OCI-LY1 (cell line): ENCODE measurements around the gene HAO2.

Source experiments
- H2AFZ ChIP-seq: fragments of 200-600 bp; sonication (generic), shearing (Covaris generic); 2 replicates; pipeline ENCODE4 v1.6.0; 2014; ENCODE audit warnings: antibody characterized with exemption, mild to moderate bottlenecking, low read length
- H3F3A ChIP-seq: fragments of 200-600 bp; sonication (generic), shearing (Covaris generic); 2 replicates; pipeline ENCODE4 v1.6.0; 2014; ENCODE audit warnings: mild to moderate bottlenecking, antibody characterized with exemption, low read length, moderate library complexity; ENCODE audit not compliant: insufficient read depth
- H3K27ac ChIP-seq: fragments of 200-600 bp; sonication (generic); 2 replicates; pipeline ENCODE4 v1.5.1; 2014; ENCODE audit warnings: low read length, mixed run types, mild to moderate bottlenecking, low read depth; ENCODE audit not compliant: poor library complexity, severe bottlenecking
- H3K27me3 ChIP-seq: fragments of 200-600 bp; sonication (generic); 2 replicates; pipeline ENCODE4 v1.6.0; 2014; ENCODE audit warnings: antibody characterized with exemption, mild to moderate bottlenecking, low read length, moderate library complexity; ENCODE audit not compliant: insufficient read depth
- H3K36me3 ChIP-seq: fragments of 200-600 bp; sonication (generic); 2 replicates; pipeline ENCODE4 v1.6.1; 2014; ENCODE audit warnings: mild to moderate bottlenecking, antibody characterized with exemption, low read length, moderate library complexity, mixed read lengths; ENCODE audit not compliant: insufficient read depth
- H3K4me1 ChIP-seq: fragments of 200-600 bp; sonication (generic); 2 replicates; pipeline ENCODE4 v1.5.1; 2014; ENCODE audit warnings: mild to moderate bottlenecking, low read length, moderate library complexity; ENCODE audit not compliant: insufficient read depth, severe bottlenecking
- H3K4me2 ChIP-seq: fragments of 200-600 bp; sonication (generic), shearing (Covaris generic); 2 replicates; pipeline ENCODE4 v1.6.1; 2014; ENCODE audit warnings: low read length
- H3K4me3 ChIP-seq: fragments of 200-600 bp; sonication (generic); 2 replicates; pipeline ENCODE4 v1.5.1; 2014; ENCODE audit warnings: low read length, low read depth, mild to moderate bottlenecking, mixed read lengths; ENCODE audit not compliant: poor library complexity, severe bottlenecking
- H3K79me2 ChIP-seq: fragments of 200-600 bp; shearing (Covaris generic); 2 replicates; pipeline ENCODE4 v1.6.1; 2016; ENCODE audit warnings: mixed run types, low read length, mixed read lengths; ENCODE audit not compliant: insufficient read depth
- H3K9ac ChIP-seq: fragments of 200-600 bp; sonication (generic), shearing (Covaris generic); 2 replicates; pipeline ENCODE4 v1.6.1; 2014; ENCODE audit warnings: mild to moderate bottlenecking, low read length, mixed read lengths
- H3K9me2 ChIP-seq: fragments of 200-600 bp; sonication (generic), shearing (Covaris generic); 2 replicates; pipeline ENCODE4 v1.6.1; 2014; ENCODE audit warnings: low read depth, mild to moderate bottlenecking, low read length, mixed read lengths
- H3K9me3 ChIP-seq: fragments of 200-600 bp; shearing (Covaris generic); 2 replicates; pipeline ENCODE4 v1.6.1; 2014; ENCODE audit warnings: low read length, mixed read lengths
- H4K20me1 ChIP-seq: fragments of 200-600 bp; sonication (generic), shearing (Covaris generic); 2 replicates; pipeline ENCODE4 v1.6.0; 2016; ENCODE audit warnings: mild to moderate bottlenecking, low read length; ENCODE audit not compliant: insufficient read depth
- CTCF ChIP-seq: fragments of 200-600 bp; sonication (generic), shearing (Covaris generic); IDR thresholded peaks from 2 replicates; pipeline ENCODE4 v1.5.1; 2017; ENCODE audit warnings: mild to moderate bottlenecking, antibody characterized with exemption, low read length, moderate library complexity, mixed read lengths
- EZH2 ChIP-seq: fragments of 200-600 bp; sonication (generic), shearing (Covaris generic); IDR thresholded peaks from 2 replicates; pipeline ENCODE4 v1.8.0; 2017; ENCODE audit warnings: borderline replicate concordance, mixed run types, mild to moderate bottlenecking, antibody characterized with exemption, low read length, moderate library complexity, mixed read lengths

The HAO2 gene

GRCh38 chr1:119420638-119421037 lies 52.1 kb downstream of the HAO2 start:
- Histone ChIP-seq H2AFZ (no peak overlapping the region), H3K36me3 (no peaks in the 10 kb centered on the region), H3K9ac (no peak overlapping the region), H3K4me1 (no peaks in the 10 kb centered on the region), H4K20me1 (no peaks in the 10 kb centered on the region), H3K4me2 (no peak overlapping the region), H3K4me3 (no peak overlapping the region), H3F3A (no peaks in the 10 kb centered on the region), H3K9me3 (no peaks in the 10 kb centered on the region), H3K79me2 (no peaks in the 10 kb centered on the region), H3K9me2 (no peaks in the 10 kb centered on the region), H3K27me3 (0 out of 2 replicates have a peak, but pooled peaks cover 3% of the 10 kb centered on the region), H3K27ac (no peak overlapping the region)
- TF ChIP-seq EZH2, result no peak
- TF ChIP-seq CTCF, result no peak

GRCh38 chr1:119422631-119423030 lies 54.0 kb downstream of the HAO2 start:
- no peaks in the 10 kb centered on the region for H3K9me3 ChIP-seq
- no peaks in the 10 kb centered on the region for H3F3A ChIP-seq
- no peaks in the 10 kb centered on the region for H3K9me2 ChIP-seq
- H2AFZ ChIP-seq, result no peak overlapping the region
- no peak overlapping the region for H3K4me2 ChIP-seq
- H3K36me3 ChIP-seq, result no peaks in the 10 kb centered on the region
- H3K27ac ChIP-seq, result no peak overlapping the region
- H3K79me2 ChIP-seq, result no peaks in the 10 kb centered on the region
- H3K4me1 ChIP-seq, result no peaks in the 10 kb centered on the region
- TF ChIP-seq EZH2, result no peak
- TF ChIP-seq CTCF, result no peak
- no peaks in the 10 kb centered on the region for H4K20me1 ChIP-seq
- H3K9ac ChIP-seq, result no peak overlapping the region
- H3K4me3 ChIP-seq, result no peak overlapping the region
- H3K27me3 ChIP-seq, result 0 out of 2 replicates have a peak, but pooled peaks cover 3% of the 10 kb centered on the region

GRCh38 chr1:119428991-119429390 lies 60.4 kb downstream of the HAO2 start:
- no peaks in the 10 kb centered on the region for H3K4me1 ChIP-seq
- H3K4me3 ChIP-seq, result no peak overlapping the region
- H3K9me3 ChIP-seq, result no peaks in the 10 kb centered on the region
- H2AFZ ChIP-seq, result no peak overlapping the region
- no peaks in the 10 kb centered on the region for H3F3A ChIP-seq
- H3K79me2 ChIP-seq, result no peaks in the 10 kb centered on the region
- H4K20me1 ChIP-seq, result no peaks in the 10 kb centered on the region
- H3K9ac ChIP-seq, result no peak overlapping the region
- H3K36me3 ChIP-seq, result no peaks in the 10 kb centered on the region
- no peak overlapping the region for H3K4me2 ChIP-seq
- TF ChIP-seq CTCF (no peak), EZH2 (no peak)
- H3K9me2 ChIP-seq, result no peaks in the 10 kb centered on the region
- no peak overlapping the region for H3K27ac ChIP-seq
- H3K27me3 ChIP-seq, result no peaks in the 10 kb centered on the region
